HG03196 (cell line): ENCODE data around the gene TMEM178B.
"Not testable (repeated sequence)": the region's sequence is repeated elsewhere in the genome, so short reads cannot be mapped to it uniquely, and the experiment has no call there.

Experiments
- ATAC-seq: cut with Tn5 transposase; IDR thresholded peaks from one replicate; pipeline ENCODE4 v1.9.1; 2021; ENCODE audit not compliant: unreplicated experiment

Gene TMEM178B

GRCh38 chr7:141181812-141182211 is 107.9 kb downstream of the TMEM178B start:
- no peak for ATAC-seq

DNA sequence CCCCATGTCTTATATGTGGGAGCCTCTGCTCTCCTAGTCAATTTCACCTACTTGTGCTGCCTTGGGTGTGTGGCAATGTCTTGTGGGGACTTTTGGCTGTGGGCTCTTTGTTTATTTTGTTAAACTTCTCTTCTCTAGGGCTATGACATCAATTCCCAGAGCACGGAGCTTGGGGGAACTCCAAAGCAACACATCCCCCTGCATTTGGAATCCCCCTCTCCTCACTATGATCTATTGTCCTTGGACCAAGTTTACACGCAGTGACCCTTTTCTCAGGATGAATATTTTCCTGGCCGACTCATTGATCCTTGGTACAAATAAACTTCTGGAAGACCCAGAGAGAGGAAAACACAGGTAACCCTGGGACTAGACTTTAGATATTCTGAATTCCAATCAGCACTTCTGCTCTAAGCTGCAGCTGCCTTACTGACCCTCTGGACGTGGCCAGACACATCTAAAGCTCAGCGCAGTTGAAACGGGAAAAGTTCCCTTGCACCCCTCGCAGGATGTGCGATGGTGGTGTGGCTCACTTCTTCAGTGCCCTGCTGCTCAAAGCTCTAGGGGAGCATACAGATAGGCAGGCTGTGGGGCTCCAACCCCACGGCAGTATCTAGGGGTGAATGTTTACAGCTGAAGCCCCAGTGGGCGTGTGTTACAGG is 110.8 kb downstream of the TMEM178B start:
- no peak for ATAC-seq

- ATAC-seq: no peak
Observed at GRCh38 chr7:141185369-141185967, 111.6 kb downstream of the TMEM178B start.

GRCh38 chr7:141189231-141189630 is 115.4 kb downstream of the TMEM178B start:
- ATAC-seq: no peak

- no peak for ATAC-seq
Observed at GRCh38 chr7:141190495-141190894, 116.6 kb downstream of the TMEM178B start.

GRCh38 chr7:141191277-141191676 is 117.4 kb downstream of the TMEM178B start:
- ATAC-seq: no peak

GRCh38 chr7:141193066-141193465 is 119.2 kb downstream of the TMEM178B start:
- ATAC-seq: no peak

DNA sequence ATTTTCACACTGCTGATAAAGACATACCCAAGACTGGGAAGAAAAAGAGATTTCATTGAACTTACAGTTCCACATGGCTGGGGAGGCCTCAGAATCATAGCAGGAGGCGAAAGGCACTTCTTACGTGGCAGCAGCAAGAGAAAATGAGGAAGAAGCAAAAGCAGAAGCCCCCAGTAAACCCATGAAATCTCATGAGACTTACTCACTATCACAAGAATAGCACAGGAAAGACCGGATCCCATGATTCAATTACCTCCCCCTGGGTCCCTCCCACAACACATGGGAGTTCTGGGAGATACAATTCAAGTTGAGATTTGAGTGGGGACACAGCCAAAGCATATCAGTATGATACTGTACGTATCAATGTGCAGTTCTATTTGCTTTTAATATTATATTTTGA is 121.9 kb downstream of the TMEM178B start:
- not testable (repeated sequence) for ATAC-seq

- no peak for ATAC-seq
Observed at GRCh38 chr7:141198194-141198958, 124.5 kb downstream of the TMEM178B start.

- ATAC-seq: no peak
Observed at GRCh38 chr7:141200191-141201108, 126.6 kb downstream of the TMEM178B start.

DNA sequence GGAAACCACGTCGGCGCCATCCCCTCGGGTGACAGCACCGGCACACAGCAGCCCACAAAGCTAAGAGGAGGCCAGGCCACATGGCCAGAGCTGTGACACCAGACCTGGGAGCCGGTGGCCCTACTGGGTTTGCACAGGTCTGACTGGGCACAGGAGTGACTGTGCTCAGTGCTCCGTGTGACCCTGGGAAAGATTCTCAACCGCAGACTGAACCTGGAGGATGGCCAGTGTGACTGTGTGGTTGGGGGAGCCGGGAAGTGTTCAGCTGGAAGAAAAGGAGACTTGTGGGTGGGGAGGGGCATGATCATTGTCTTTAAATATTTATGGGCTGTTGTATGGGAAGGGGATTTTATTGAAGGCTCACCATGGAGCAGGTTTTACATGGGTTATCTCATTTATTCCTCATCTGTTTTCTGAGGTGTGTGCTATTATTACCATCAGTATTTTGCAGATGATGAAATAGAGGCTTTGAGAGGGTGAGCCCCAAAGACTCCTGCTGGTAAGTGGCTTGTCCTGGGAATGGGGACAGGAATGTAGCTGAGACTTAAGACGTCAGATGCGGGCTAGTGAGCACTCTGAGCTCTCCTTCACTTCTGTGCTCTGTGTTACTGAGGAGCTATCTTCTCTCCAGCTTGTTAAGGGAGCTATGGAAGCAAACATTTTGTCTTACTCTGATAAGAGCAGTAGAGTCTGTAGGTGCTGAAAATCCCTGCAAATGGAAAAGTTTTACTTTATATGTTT is 127.5 kb downstream of the TMEM178B start:
- no peak for ATAC-seq

DNA sequence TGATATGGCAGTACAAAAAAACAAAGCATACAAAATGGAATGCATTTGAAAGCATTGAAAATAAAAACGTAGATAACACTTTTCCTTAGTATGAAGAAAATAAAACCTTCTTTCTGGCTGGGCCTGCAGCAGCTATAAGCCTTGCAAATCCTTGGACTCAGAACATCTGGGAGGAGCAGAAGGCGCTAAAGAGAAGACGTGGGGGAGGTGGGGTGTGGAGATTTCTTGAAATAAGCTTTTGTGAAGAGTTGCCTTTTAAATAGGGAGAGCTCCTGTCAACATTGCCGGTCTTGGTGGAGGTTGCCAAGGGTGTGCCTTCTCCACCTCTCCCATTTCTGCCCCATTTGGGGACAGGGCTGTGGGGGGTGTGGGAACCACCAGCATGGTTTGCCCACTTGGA is 128.7 kb downstream of the TMEM178B start:
- ATAC-seq: no peak

- no peak for ATAC-seq
Observed at GRCh38 chr7:141203177-141203576, 129.3 kb downstream of the TMEM178B start.

DNA sequence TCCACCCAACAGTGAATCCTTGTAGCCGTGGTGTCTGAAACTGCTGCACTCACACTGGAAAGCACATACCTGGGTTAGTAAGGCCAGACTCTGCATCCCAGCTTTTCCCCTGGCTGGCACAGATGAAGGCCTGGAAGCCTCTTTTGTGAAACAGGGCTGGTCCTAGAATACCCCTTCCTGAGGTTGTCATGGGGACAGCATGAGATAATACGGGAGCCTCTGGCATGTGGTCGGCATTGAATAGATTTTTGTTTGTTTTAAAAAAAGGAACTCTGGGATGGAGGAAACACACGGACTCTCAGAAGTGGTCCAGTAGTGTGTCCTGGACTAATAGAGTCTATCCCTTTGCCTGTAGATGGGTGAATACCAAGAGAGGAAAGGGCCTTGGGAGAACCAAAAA is 129.7 kb downstream of the TMEM178B start:
- ATAC-seq: no peak

- ATAC-seq: no peak
Observed at GRCh38 chr7:141207661-141208060, 133.8 kb downstream of the TMEM178B start.

GRCh38 chr7:141208539-141208938 is 134.7 kb downstream of the TMEM178B start:
- ATAC-seq: no peak

- no peak for ATAC-seq
Observed at GRCh38 chr7:141209454-141209853, 135.6 kb downstream of the TMEM178B start.

- ATAC-seq: no peak
Observed at GRCh38 chr7:141210862-141211261, 137.0 kb downstream of the TMEM178B start.

DNA sequence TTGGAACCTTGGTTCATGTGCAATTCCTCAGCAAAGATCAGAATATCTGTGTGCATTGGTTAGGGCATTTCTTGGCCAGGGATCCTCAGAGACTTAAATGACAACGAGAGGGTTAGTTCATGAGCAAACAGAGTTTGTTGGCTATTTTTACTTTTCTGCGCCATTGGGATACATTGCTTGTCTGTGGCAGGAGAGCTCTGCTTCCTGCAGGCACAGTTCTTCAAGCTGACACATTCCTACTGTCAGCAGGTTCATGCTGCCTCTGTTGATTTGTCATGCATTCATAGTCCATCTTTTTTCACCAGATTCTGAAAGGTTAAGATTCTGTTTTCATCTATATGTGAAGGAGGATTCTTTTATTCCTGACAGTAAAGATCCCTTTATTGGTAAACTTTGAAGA is 139.4 kb downstream of the TMEM178B start:
- ATAC-seq: no peak

GRCh38 chr7:141217938-141218337 is 144.1 kb downstream of the TMEM178B start:
- ATAC-seq: no peak
